Measurements from ENCODE around the gene BTBD2.

BTBD2 gene

DNA sequence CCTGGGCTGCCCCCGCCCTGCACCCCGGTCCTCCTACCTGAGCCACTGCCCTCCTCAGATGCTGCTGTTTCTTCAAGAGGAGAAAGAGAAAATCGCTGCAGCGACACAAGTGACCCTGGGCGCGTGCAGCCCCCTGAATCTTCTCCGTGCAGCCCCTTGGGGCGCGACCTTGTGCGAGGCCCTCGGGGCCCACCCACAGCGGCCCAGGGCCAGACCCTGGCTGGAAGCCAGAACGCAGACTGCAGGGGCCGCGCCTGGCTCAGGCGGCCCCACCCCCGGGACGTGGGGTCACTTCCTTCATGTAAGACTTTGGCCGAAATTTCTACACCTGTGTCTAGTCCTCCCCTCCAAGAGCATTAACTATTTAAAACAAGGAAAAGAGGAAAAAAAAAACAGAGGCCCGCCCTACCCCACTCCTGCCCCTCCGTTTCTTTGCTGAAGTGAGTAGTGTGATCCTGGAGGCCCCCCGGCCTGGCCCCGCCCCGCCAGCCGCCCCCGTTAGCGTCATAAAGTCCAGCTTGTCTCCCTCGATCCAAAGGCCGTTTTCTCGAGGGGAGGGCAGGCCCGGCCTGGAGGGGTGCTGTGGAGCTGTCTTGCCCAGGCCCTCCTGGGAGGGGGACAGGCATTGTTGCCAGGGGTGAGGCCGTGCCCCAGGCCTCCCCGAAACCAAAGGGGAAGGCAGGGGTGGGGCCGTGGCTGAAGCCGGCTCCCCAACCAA is 35.3 kb downstream of the BTBD2 start:
- no peak for DNase-seq
- TF ChIP-seq, protein P1, sequence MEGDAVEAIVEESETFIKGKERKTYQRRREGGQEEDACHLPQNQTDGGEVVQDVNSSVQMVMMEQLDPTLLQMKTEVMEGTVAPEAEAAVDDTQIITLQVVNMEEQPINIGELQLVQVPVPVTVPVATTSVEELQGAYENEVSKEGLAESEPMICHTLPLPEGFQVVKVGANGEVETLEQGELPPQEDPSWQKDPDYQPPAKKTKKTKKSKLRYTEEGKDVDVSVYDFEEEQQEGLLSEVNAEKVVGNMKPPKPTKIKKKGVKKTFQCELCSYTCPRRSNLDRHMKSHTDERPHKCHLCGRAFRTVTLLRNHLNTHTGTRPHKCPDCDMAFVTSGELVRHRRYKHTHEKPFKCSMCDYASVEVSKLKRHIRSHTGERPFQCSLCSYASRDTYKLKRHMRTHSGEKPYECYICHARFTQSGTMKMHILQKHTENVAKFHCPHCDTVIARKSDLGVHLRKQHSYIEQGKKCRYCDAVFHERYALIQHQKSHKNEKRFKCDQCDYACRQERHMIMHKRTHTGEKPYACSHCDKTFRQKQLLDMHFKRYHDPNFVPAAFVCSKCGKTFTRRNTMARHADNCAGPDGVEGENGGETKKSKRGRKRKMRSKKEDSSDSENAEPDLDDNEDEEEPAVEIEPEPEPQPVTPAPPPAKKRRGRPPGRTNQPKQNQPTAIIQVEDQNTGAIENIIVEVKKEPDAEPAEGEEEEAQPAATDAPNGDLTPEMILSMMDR (IDR thresholded peaks at IDR 0.05; ENCODE audit: low read depth, low read length) = no peak
- no peaks in the 10 kb centered on the region for H3K9me3 ChIP-seq (ENCODE audit: severe bottlenecking)
- H3K27ac ChIP-seq = no peak overlapping the region
- H3K27me3 ChIP-seq (ENCODE audit: insufficient read depth, low read depth, severe bottlenecking) = no peaks in the 10 kb centered on the region
- peaks cover 71% of the 10 kb centered on the region for H3K36me3 ChIP-seq
- no peak overlapping the region for H3K4me3 ChIP-seq (ENCODE audit: low read depth, low read length)

DNA sequence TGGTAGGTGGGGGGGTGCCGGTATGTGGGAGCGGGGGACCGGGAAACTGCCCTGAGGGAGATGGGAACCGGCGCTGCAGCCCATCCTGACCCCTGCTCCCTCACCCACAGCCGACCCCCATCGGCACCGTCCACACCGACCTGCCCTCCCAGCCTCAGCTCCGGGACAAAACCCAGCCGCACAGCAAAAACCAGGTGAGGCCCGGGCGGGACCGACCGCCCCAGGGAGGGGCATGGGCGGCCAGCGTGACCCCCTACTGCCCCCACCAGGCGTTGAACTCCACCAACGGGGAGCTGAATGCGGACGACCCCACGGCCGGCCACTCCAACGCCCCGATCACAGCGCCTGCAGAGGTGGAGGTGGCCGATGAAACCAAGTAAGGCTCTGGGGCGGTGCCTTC is 35.9 kb downstream of the BTBD2 start:
- Histone ChIP-seq H3K4me3 (ENCODE audit: low read depth, low read length) (no peak overlapping the region), H3K36me3 (peaks cover 69% of the 10 kb centered on the region), H3K9me3 (ENCODE audit: severe bottlenecking) (no peaks in the 10 kb centered on the region), H3K27ac (no peak overlapping the region), H3K27me3 (ENCODE audit: insufficient read depth, low read depth, severe bottlenecking) (no peaks in the 10 kb centered on the region)
- DNase-seq = no peak
- TF ChIP-seq, protein P1 (IDR thresholded peaks at IDR 0.05; ENCODE audit: low read depth, low read length) = 0 out of 2 replicates have a peak, but pooled peaks have one; percentile 8

GRCh38 chr19:1979017-1979416 is 36.5 kb downstream of the BTBD2 start:
- no peaks in the 10 kb centered on the region for H3K27me3 ChIP-seq (ENCODE audit: insufficient read depth, low read depth, severe bottlenecking)
- H3K36me3 ChIP-seq = peaks cover 74% of the 10 kb centered on the region

GRCh38 chr19:1978346-1978894 is 37.1 kb downstream of the BTBD2 start:
- Histone ChIP-seq H3K27me3 (ENCODE audit: insufficient read depth, low read depth, severe bottlenecking) (no peaks in the 10 kb centered on the region), H3K9me3 (ENCODE audit: severe bottlenecking) (no peaks in the 10 kb centered on the region), H3K36me3 (peaks cover 72% of the 10 kb centered on the region)

More at GRCh38 chr19:1979017-1979416, 36.5 kb downstream of the BTBD2 start:
- Histone ChIP-seq H3K27ac (no peak overlapping the region), H3K9me3 (ENCODE audit: severe bottlenecking) (no peaks in the 10 kb centered on the region), H3K4me3 (ENCODE audit: low read depth, low read length) (no peak overlapping the region)
- TF ChIP-seq, protein P1 (IDR thresholded peaks at IDR 0.05; ENCODE audit: low read depth, low read length) = no peak
- DNase-seq = no peak

GRCh38 chr19:1977120-1977519 is 38.4 kb downstream of the BTBD2 start:
- H3K9me3 ChIP-seq (ENCODE audit: severe bottlenecking) = no peaks in the 10 kb centered on the region
- H3K4me3 ChIP-seq (ENCODE audit: low read depth, low read length) = no peak overlapping the region
- H3K27me3 ChIP-seq (ENCODE audit: insufficient read depth, low read depth, severe bottlenecking) = no peaks in the 10 kb centered on the region
- TF ChIP-seq, protein P1 (IDR thresholded peaks at IDR 0.05; ENCODE audit: low read depth, low read length) = no peak
- no peak for DNase-seq
- H3K27ac ChIP-seq = no peak overlapping the region
- peaks cover 64% of the 10 kb centered on the region for H3K36me3 ChIP-seq

More at GRCh38 chr19:1978346-1978894, 37.1 kb downstream of the BTBD2 start:
- TF ChIP-seq, protein P1 (IDR thresholded peaks at IDR 0.05; ENCODE audit: low read depth, low read length) = no peak
- DNase-seq = no peak
- Histone ChIP-seq H3K27ac (no peak overlapping the region), H3K4me3 (ENCODE audit: low read depth, low read length) (no peak overlapping the region)

Measured in WERI-Rb-1 (cell line).